Lung (tissue), 12 donors: ENCODE measurements around the gene GGCT. TPM values are rescaled to one million over a fixed set of nuclear protein-coding genes. Genes with fewer than 3 reads are reported as not detected.

Experiments
- ATAC-seq: fragments of 200-7000 bp; cut with Tn5 transposase; one replicate; pipeline ENCODE4 v1.9.1; 2020; ENCODE audit warnings: moderate number of reproducible peaks; ENCODE audit not compliant: insufficient read depth, low FRiP score
- DNase-seq, 3 donors: peaks; one replicate each; pipeline ENCODE4 v3.0.0-alpha.2; 2013 to 2017
- H3K27ac ChIP-seq, 2 donors: one replicate each; pipeline ENCODE4 v1.5.1; 2013; ENCODE audit warnings: mild to moderate bottlenecking in 2 of 2, moderate library complexity in 2 of 2, control low read depth in 1 of 2, inconsistent platforms in 1 of 2, low read depth in 1 of 2, low read length in 1 of 2
- H3K27me3 ChIP-seq, 3 donors: one replicate each; pipeline ENCODE4 v1.5.1; 2013; ENCODE audit warnings: low read length in 2 of 3; ENCODE audit not compliant: control insufficient read depth in 3 of 3, insufficient read depth in 3 of 3
- H3K36me3 ChIP-seq, 4 donors: one replicate each; pipeline ENCODE4 v1.5.1; 2013; ENCODE audit warnings: low read length in 4 of 4, mild to moderate bottlenecking in 1 of 4, moderate library complexity in 1 of 4; ENCODE audit not compliant: control insufficient read depth in 4 of 4, insufficient read depth in 4 of 4
- H3K4me1 ChIP-seq, 5 donors: one replicate each; pipeline ENCODE4 v1.5.1; 2013; ENCODE audit warnings: low read length in 5 of 5, mild to moderate bottlenecking in 2 of 5, moderate library complexity in 1 of 5; ENCODE audit not compliant: control insufficient read depth in 5 of 5, insufficient read depth in 5 of 5
- H3K4me3 ChIP-seq: one replicate; pipeline ENCODE4 v1.5.1; 2013; ENCODE audit warnings: mild to moderate bottlenecking, control low read depth, moderate library complexity
- H3K9ac ChIP-seq, 2 donors: one replicate each; pipeline ENCODE4 v1.5.1; 2013; ENCODE audit warnings: low read length in 2 of 2, control low read depth in 1 of 2; ENCODE audit not compliant: insufficient read depth in 1 of 2
- H3K9me3 ChIP-seq, 4 donors: one replicate each; pipeline ENCODE4 v1.5.1; 2013; ENCODE audit warnings: low read length in 3 of 4, mild to moderate bottlenecking in 1 of 4, moderate library complexity in 1 of 4; ENCODE audit not compliant: control insufficient read depth in 4 of 4, insufficient read depth in 3 of 4
- CTCF ChIP-seq: IDR thresholded peaks from 2 replicates; pipeline ENCODE4 v1.5.1; 2012; ENCODE audit warnings: mild to moderate bottlenecking; ENCODE audit errors: control extremely low read depth, extremely low read depth
- WGBS, 2 donors: extraction: QIAGEN DNeasy Blood & Tissue Kit; methylation state at CpG; one replicate each; pipeline ENCODE4 v1.1.7; 2013; 5-methylcytosine and 5-hydroxymethylcytosine counted together
- polyA plus RNA-seq, 2 donors: library from polyadenylated mRNA; stranded (reverse); fragments of 200-250 nt; gene quantifications; one replicate each; pipeline ENCODE4 v1.2.1, GENCODE V29; 2013
- total RNA-seq, 2 donors: library from RNA; depleted of rRNA in 1 of 2; stranded (reverse); fragments of >200 nt in 1 of 2; gene quantifications; one replicate each; pipeline ENCODE4 v1.2.1, GENCODE V29; 2014 to 2021
- donor health status: control.
- donor health status: control.
- donor health status: Bipolar disorder and iron deficiency.
- donor health status: healthy.
- donor health status: DM: yes; HTN: yes; CAD: no.

The GGCT gene
- total and polyA plus RNA-seq, 4 donors: 33.1 to 90.1 (median 41.6) TPM

DNA sequence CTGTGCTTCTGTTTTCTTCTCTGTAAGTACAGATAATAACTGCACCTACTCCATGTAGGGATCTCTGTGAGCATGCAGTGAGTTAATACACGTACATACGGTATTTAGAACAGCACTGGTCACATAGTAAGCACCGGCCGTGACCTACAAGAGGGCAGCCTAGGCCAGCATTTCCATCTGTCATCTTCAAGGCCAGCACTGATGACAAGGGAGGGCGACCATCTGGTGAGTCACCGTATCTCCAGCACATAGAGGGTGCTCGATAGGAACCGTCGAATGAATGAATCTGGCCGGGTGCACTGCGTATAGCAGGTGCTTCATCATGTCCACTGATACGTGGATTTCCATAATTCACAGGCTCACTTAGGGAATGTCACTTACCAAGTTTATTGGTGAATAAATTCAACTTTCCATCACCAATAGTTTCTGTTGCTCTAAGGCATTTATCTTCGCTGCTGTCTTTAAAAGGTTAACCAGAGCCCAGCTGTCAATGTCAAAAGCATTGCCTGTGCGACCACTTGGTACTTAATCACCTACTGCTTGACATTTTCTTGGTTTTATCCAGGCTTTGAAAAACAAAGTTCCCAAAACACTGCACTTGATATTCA lies 34.4 kb downstream of the GGCT start:
- no peak overlapping the region for H3K9ac ChIP-seq
- H3K4me3 ChIP-seq: no peak overlapping the region

DNA sequence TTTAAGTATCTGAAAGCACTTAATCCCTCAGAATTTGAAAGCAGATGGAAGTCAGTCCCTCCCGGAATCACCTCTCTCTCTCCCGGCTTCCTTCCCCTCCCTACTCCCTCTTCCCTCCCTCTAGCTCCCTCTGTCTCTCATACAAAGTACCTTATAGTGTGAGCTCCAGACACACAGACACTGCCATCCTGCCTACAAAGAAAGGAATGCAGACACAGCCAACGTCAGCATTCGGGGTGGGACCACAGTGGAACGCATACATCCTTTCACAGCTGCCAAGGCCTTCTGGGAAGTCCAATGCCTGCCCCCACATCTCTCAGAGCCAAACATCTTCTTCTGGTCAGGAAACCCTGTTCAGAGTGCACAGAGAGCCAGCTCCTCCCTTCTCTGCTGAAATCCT lies 35.3 kb downstream of the GGCT start:
- no peaks in the 10 kb centered on the region for H3K27me3 ChIP-seq
- TF ChIP-seq CTCF: peak; percentile 26
- H3K9ac ChIP-seq: no peak overlapping the region
- H3K36me3 ChIP-seq: no peaks in the 10 kb centered on the region
- H3K9me3 ChIP-seq: no peaks in the 10 kb centered on the region
- peaks cover 47 to 69% (median 58%) of the 10 kb centered on the region in 5 donors for H3K4me1 ChIP-seq
- H3K4me3 ChIP-seq: no peak overlapping the region
- peak overlapping the region; percentile 92 to 95 for H3K27ac ChIP-seq
- WGBS, 2 donors: 13 to 23% methylated on average over 5 of the region's 5 CpGs
- DNase-seq (peak; percentile 78 to 80 (median 78)), ATAC-seq (peak; percentile 86)

More for the DNA sequence above, 34.4 kb downstream of the GGCT start:
- peak overlapping the region; percentile 92 to 95 for H3K27ac ChIP-seq
- WGBS, 2 donors: 36 to 67% methylated on average over 14 of the region's 14 CpGs
- no peak for DNase-seq
- H3K27me3 ChIP-seq: no peaks in the 10 kb centered on the region
- no peak for ATAC-seq
- TF ChIP-seq CTCF: no peak
- H3K4me1 ChIP-seq: peaks cover 45 to 69% (median 58%) of the 10 kb centered on the region in 5 donors
- H3K36me3 ChIP-seq: no peaks in the 10 kb centered on the region
- no peaks in the 10 kb centered on the region for H3K9me3 ChIP-seq

DNA sequence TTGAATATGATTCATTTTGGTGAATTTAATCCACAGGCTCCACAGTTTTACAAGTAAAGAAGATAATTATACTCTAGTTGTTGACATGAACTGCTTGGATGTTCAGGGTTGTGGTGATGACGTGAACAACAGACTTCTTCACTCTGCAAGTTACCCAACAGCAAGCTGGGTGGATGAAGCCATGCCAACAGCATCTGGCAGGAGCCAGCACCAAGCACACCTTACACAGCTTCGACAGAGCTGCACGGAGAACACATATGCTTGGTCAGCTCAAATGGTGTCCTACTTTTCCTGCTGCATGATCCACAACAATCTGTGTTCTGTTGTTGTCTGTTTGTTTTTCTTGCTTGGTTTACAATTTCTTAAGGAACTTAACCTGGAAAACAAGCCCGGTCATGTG lies 35.8 kb downstream of the GGCT start:
- TF ChIP-seq CTCF: no peak
- no peak for ATAC-seq
- no peak for DNase-seq
- H3K9ac ChIP-seq: no peak overlapping the region
- 43 to 67% methylated on average over 4 of the region's 4 CpGs for WGBS, 2 donors
- H3K9me3 ChIP-seq: no peaks in the 10 kb centered on the region
- no peak overlapping the region for H3K4me3 ChIP-seq
- no peaks in the 10 kb centered on the region for H3K36me3 ChIP-seq
- H3K4me1 ChIP-seq: peaks cover 45 to 69% (median 58%) of the 10 kb centered on the region in 5 donors
- no peaks in the 10 kb centered on the region for H3K27me3 ChIP-seq
- H3K27ac ChIP-seq: peak overlapping the region; percentile 92 to 95
